SK-N-SH (cell line): ENCODE results near the gene COX5B. TPM values are rescaled to one million over a fixed set of nuclear protein-coding genes. Genes with fewer than 3 reads are reported as not detected.

ENCODE experiments used
- CTCF ChIA-PET: fragments of 300-600, 350-600 bp; formaldehyde crosslinking; extraction: SDS; loops from one replicate; lab custom pipeline; 2021; lab: Yijun Ruan, JAX
- POLR2A ChIA-PET: fragments of 350-600 bp; sonication (Branson Sonifier 250); formaldehyde crosslinking; extraction: SDS; loops from one replicate; lab custom pipeline; 2020; ENCODE audit warnings: antibody characterized with exemption, inconsistent platforms; lab: Yijun Ruan, JAX
- DNase-seq: peaks from one replicate; pipeline ENCODE4 v3.0.0; 2012
- H2AFZ ChIP-seq: fragments of 200-600 bp; sonication (generic); 2 replicates; pipeline ENCODE4 v1.8.1; 2016; ENCODE audit warnings: antibody characterized with exemption, mild to moderate bottlenecking, low read depth
- H3F3A ChIP-seq: fragments of 200-600 bp; sonication (generic); replicated peaks from 2 replicates; pipeline ENCODE3; 2016; ENCODE audit warnings: antibody characterized with exemption, mild to moderate bottlenecking; ENCODE audit not compliant: insufficient read depth
- H3K27ac ChIP-seq, 2 experiments: fragments of 200-500 bp in 1 of 2; fragments of 200-600 bp in 1 of 2; sonication (Bioruptor generic) in 1 of 2; sonication (generic), shearing (Covaris generic) in 1 of 2; 2 replicates each; pipeline versions ENCODE4 v1.5.1 to v1.6.1; 2014 to 2016; ENCODE audit warnings: low read depth in 2 of 2, inconsistent platforms in 1 of 2, low read length in 1 of 2, mild to moderate bottlenecking in 1 of 2, mixed read lengths in 1 of 2
- H3K27me3 ChIP-seq: fragments of 200-600 bp; sonication (generic), shearing (Covaris generic); 2 replicates; pipeline ENCODE4 v1.6.1; 2016; ENCODE audit warnings: mixed run types; ENCODE audit not compliant: insufficient read depth
- H3K36me3 ChIP-seq, 2 experiments: fragments of 200-500 bp in 1 of 2; fragments of 200-600 bp in 1 of 2; sonication (Bioruptor generic) in 1 of 2; sonication (generic) in 1 of 2; replicated peaks in 1 of 2; 2 replicates each; pipeline versions ENCODE3 to v1.5.1; 2014 to 2016; ENCODE audit warnings: low read length in 1 of 2, mild to moderate bottlenecking in 1 of 2; ENCODE audit not compliant: insufficient read depth in 2 of 2, control insufficient read depth in 1 of 2
- H3K4me1 ChIP-seq, 2 experiments: fragments of 200-500 bp in 1 of 2; fragments of 200-600 bp in 1 of 2; sonication (Bioruptor generic) in 1 of 2; sonication (generic), shearing (Covaris generic) in 1 of 2; 2 replicates each; pipeline versions ENCODE4 v1.5.1 to v1.6.1; 2014 to 2016; ENCODE audit warnings: low read depth in 1 of 2, low read length in 1 of 2, mixed run types in 1 of 2; ENCODE audit not compliant: insufficient read depth in 2 of 2, control insufficient read depth in 1 of 2
- H3K4me2 ChIP-seq: fragments of 200-600 bp; sonication (generic), shearing (Covaris generic); 2 replicates; pipeline ENCODE4 v1.6.1; 2017; ENCODE audit warnings: mixed run types
- H3K4me3 ChIP-seq, 2 experiments: fragments of 200-500 bp in 1 of 2; fragments of 200-600 bp in 1 of 2; sonication (Bioruptor generic) in 1 of 2; sonication (generic), shearing (Covaris generic) in 1 of 2; 2 replicates each; pipeline versions ENCODE4 v1.5.1 to v1.8.1; 2014 to 2016; ENCODE audit warnings: low read depth in 2 of 2, inconsistent platforms in 1 of 2, low read length in 1 of 2, mild to moderate bottlenecking in 1 of 2, mixed read lengths in 1 of 2, moderate library complexity in 1 of 2
- H3K79me2 ChIP-seq: fragments of 200-600 bp; sonication (generic); 2 replicates; pipeline ENCODE4 v1.8.1; 2017; ENCODE audit warnings: mild to moderate bottlenecking; ENCODE audit not compliant: insufficient read depth
- H3K9ac ChIP-seq: fragments of 200-600 bp; sonication (generic); 2 replicates; pipeline ENCODE4 v1.6.1; 2017; ENCODE audit warnings: mixed run types
- H3K9me2 ChIP-seq: fragments of 200-600 bp; sonication (generic); 2 replicates; pipeline ENCODE4 v1.6.1; 2017; ENCODE audit warnings: mixed run types
- H3K9me3 ChIP-seq: fragments of 200-600 bp; sonication (generic); 2 replicates; pipeline ENCODE4 v1.6.1; 2017; ENCODE audit warnings: mixed run types, mild to moderate bottlenecking, moderate library complexity
- H4K20me1 ChIP-seq: fragments of 200-600 bp; sonication (generic); 2 replicates; pipeline ENCODE4 v1.6.1; 2017; ENCODE audit warnings: mild to moderate bottlenecking, mixed run types; ENCODE audit not compliant: insufficient read depth
- CTCF ChIP-seq: fragments of 200-600 bp; sonication (generic); IDR thresholded peaks from 2 replicates; pipeline ENCODE4 v1.6.1; 2017; ENCODE audit warnings: antibody characterized with exemption, mild to moderate bottlenecking, moderate library complexity
- EZH2phosphoT487 ChIP-seq: fragments of 200-600 bp; sonication (generic); IDR thresholded peaks from 2 replicates; pipeline ENCODE4 v1.6.1; 2017; ENCODE audit warnings: low read depth, mixed run types, mild to moderate bottlenecking, antibody characterized with exemption, moderate library complexity, borderline replicate concordance
- FOSL2 ChIP-seq: IDR thresholded peaks from 2 replicates; pipeline ENCODE4 v1.4.0; 2012; ENCODE audit warnings: low read depth, mild to moderate bottlenecking, moderate library complexity, borderline replicate concordance
- FOXM1 ChIP-seq: IDR thresholded peaks from 2 replicates; pipeline ENCODE4 v1.4.0; 2012; ENCODE audit warnings: low read depth, mild to moderate bottlenecking
- GABPA ChIP-seq: IDR thresholded peaks from 2 replicates; pipeline ENCODE4 v1.4.0; 2012; ENCODE audit warnings: low read depth, mild to moderate bottlenecking
- MEF2A ChIP-seq: IDR thresholded peaks from 2 replicates; pipeline ENCODE4 v1.4.0; 2012; ENCODE audit warnings: low read depth, borderline replicate concordance
- REST ChIP-seq: IDR thresholded peaks from 2 replicates; pipeline ENCODE4 v1.6.1; 2012; ENCODE audit warnings: mild to moderate bottlenecking, low read depth, low read length, moderate library complexity
- USF2 ChIP-seq: fragments of 150-350 bp; IDR thresholded peaks from 2 replicates; pipeline ENCODE4 v1.6.1; 2017; ENCODE audit warnings: antibody characterized with exemption, low read length, low read depth, borderline replicate concordance
- WGBS: methylation state at CpG from one replicate; pipeline ENCODE4 v1.1.6; 2017; ENCODE audit warnings: low lambda C conversion rate; 5-methylcytosine and 5-hydroxymethylcytosine counted together
- polyA plus RNA-seq, 3 experiments: library from polyadenylated mRNA; depleted of rRNA; stranded (reverse); fragments of >200 nt; gene quantifications; 2 replicates each; pipeline ENCODE4 v1.2.3, GENCODE V29; 2012

COX5B gene
- polyA plus RNA-seq, 1 of the 3 experiments (the other 2 are of a cell fraction) = 702 TPM

DNA sequence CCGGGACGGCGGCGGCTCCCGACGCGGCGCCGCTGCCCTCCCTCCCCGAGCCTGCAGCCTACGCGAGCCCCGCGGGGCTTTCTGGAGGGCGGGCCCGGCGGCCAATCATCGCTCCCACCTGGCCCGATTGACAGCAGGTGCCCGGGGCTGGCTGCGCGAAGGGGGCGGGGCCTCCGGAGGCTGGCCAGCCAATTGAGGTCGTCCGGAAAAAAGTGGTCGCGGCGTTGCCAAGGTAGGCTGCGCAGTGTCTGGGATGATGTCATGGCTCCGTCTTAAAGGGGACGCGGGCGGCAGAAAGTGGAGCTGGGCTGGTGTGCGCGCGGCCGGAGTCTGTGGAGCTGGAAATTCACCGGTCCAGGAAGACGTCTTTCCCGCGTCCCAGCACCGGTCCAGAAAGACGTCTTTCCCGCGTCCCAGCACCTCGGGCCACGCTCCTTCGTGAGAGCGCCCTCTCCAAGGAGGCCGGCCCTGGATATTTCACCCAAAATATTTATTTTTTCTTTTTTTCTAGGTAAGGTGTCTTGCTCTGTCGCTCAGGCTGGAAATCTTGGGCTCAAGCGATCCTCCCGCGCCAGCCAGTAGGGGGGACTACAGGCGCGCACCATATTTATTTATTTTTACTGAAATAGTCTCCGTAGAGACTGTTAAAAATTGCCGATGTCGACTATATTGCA lies 18.2 kb downstream of the COX5B start, which contains the start of gene ACTR1B (continued):
- peak; percentile 53; the same call in 1 of the 2 replicates for TF ChIP-seq GABPA
- no peak for TF ChIP-seq FOXM1
- TF ChIP-seq EZH2phosphoT487 = no peak
- TF ChIP-seq REST = no peak
- no peak for TF ChIP-seq USF2
- peak; percentile 27; the same call in 1 of the 2 replicates for TF ChIP-seq FOSL2
- TF ChIP-seq, all 33 proteins: peak for 15

DNA sequence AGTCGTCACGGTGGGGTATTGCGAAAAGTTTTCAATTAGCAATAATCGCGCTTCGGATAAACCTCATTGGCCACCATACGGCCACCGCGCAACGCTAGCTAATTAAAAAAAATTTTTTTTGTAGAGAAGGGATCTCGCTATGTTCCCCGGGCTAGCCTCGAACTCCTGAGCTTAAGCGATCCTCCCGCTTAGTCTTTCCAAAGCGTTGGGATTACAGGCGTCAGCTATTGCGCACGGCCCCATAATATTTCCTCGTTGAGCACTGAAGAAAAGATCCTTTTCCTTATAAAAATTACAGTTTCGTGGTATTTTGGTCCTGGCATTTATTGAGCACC lies 18.7 kb downstream of the COX5B start:
- Histone ChIP-seq H3K9me2 (no peaks in the 10 kb centered on the region), H3K9ac (peak overlapping the region; percentile 76), H3K4me3 (peak overlapping the region; percentile 81 to 89), H4K20me1 (0 out of 2 replicates have a peak, but pooled peaks cover 7% of the 10 kb centered on the region), H3K4me1 (peaks cover 15% of the 10 kb centered on the region in 2 experiments; a peak in 3 of 4 replicates), H3K36me3 (peaks cover 0 to 4% of the 10 kb centered on the region in 2 experiments), H3K27ac (peak overlapping the region; percentile 92 to 95), H3K9me3 (no peaks in the 10 kb centered on the region), H3K79me2 (peaks cover 31% of the 10 kb centered on the region), H2AFZ (peak overlapping the region; percentile 96), H3F3A (peaks cover 15% of the 10 kb centered on the region), H3K4me2 (peak overlapping the region; percentile 89), H3K27me3 (no peaks in the 10 kb centered on the region)
- no peak for TF ChIP-seq MEF2A
- 0 out of 2 replicates have a peak, but pooled peaks have one; percentile 3 for TF ChIP-seq CTCF
- DNase-seq = no peak
- CTCF ChIA-PET = interaction anchor here (0.7 to 8.6 kb wide), 9 partner anchors 12 to 668 kb away, joined by 3 to 88 read pairs (median 4); partner anchors contain the start of genes ANKRD36B and COX5B
- POLR2A ChIA-PET = interaction anchor here (0.9 to 1.8 kb wide), 5 partner anchors 11 to 29 kb away, joined by 3 to 26 read pairs (median 3); partner anchors contain the start of gene COX5B
- WGBS = 5% methylated on average over 21 of the region's 21 CpGs
